ENCODE results near the gene DMD. TPM values are rescaled to one million over a fixed set of nuclear protein-coding genes. Genes with fewer than 3 reads are reported as not detected.
"Not testable (repeated sequence)": the region's sequence is repeated elsewhere in the genome, so short reads cannot be mapped to it uniquely, and the experiment has no call there.

The DMD gene
- total RNA-seq, 4 donors from 2014 or later, result 27.7 to 54.7 (median 34.4) TPM

- TF ChIP-seq, protein P1, sequence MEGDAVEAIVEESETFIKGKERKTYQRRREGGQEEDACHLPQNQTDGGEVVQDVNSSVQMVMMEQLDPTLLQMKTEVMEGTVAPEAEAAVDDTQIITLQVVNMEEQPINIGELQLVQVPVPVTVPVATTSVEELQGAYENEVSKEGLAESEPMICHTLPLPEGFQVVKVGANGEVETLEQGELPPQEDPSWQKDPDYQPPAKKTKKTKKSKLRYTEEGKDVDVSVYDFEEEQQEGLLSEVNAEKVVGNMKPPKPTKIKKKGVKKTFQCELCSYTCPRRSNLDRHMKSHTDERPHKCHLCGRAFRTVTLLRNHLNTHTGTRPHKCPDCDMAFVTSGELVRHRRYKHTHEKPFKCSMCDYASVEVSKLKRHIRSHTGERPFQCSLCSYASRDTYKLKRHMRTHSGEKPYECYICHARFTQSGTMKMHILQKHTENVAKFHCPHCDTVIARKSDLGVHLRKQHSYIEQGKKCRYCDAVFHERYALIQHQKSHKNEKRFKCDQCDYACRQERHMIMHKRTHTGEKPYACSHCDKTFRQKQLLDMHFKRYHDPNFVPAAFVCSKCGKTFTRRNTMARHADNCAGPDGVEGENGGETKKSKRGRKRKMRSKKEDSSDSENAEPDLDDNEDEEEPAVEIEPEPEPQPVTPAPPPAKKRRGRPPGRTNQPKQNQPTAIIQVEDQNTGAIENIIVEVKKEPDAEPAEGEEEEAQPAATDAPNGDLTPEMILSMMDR (IDR thresholded peaks at IDR 0.05), result no peak
- no peak for ATAC-seq (ENCODE audit: low FRiP score)
- DNase-seq (ENCODE audit: low spot score), result no peak
Observed at GRCh38 chrX:31988975-31989374, 1222.4 kb downstream of the DMD start.

GRCh38 chrX:31981546-31982062 is 1229.7 kb downstream of the DMD start:
- DNase-seq (ENCODE audit: low spot score) (no peak), ATAC-seq (ENCODE audit: low FRiP score) (no peak)
- TF ChIP-seq, protein P1 (IDR thresholded peaks at IDR 0.05), result no peak

GRCh38 chrX:31969714-31970113 is 1241.6 kb downstream of the DMD start:
- ATAC-seq (ENCODE audit: low FRiP score) (no peak), DNase-seq (ENCODE audit: low spot score) (no peak)
- TF ChIP-seq, protein P1 (IDR thresholded peaks at IDR 0.05), result no peak

- DNase-seq (ENCODE audit: low spot score), result no peak
- TF ChIP-seq, protein P1 (IDR thresholded peaks at IDR 0.05), result no peak
- ATAC-seq (ENCODE audit: low FRiP score), result no peak
Observed at GRCh38 chrX:31962256-31962655, 1249.1 kb downstream of the DMD start.

- ATAC-seq (ENCODE audit: low FRiP score) (no peak), DNase-seq (ENCODE audit: low spot score) (no peak)
- TF ChIP-seq, protein P1 (IDR thresholded peaks at IDR 0.05), result no peak
Observed at GRCh38 chrX:31934842-31935370, 1276.4 kb downstream of the DMD start.

- TF ChIP-seq, protein P1 (IDR thresholded peaks at IDR 0.05), result no peak
- DNase-seq (ENCODE audit: low spot score) (no peak), ATAC-seq (ENCODE audit: low FRiP score) (no peak)
Observed at GRCh38 chrX:31934015-31934414, 1277.3 kb downstream of the DMD start.

DNA sequence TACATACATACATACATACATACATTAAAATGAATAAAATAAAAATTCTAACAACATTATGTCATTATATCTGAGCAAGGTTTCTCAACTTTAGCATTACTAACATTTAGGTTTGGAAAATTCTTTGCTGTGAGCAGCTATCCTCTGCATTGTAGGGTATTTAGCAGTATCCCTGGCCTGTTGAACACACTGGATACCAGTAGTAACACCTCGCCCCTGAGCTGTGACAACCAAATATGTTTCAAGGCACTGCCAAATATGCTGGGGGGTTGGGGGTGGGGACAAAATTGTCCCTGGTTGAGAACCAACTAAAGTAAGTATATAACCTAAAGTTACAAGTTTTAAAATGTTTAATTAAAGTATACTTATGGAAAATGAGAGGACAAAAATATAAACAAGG is 1278.6 kb downstream of the DMD start:
- ATAC-seq (ENCODE audit: low FRiP score) (no peak), DNase-seq (ENCODE audit: low spot score) (no peak)
- TF ChIP-seq, protein P1 (IDR thresholded peaks at IDR 0.05), result no peak

- not testable (repeated sequence) for DNase-seq (ENCODE audit: low spot score); ATAC-seq (ENCODE audit: low FRiP score)
Observed at GRCh38 chrX:31932320-31932719, 1279.0 kb downstream of the DMD start.
